ENCODE data around the gene CTSA. TPM values are rescaled to one million over a fixed set of nuclear protein-coding genes. Genes with fewer than 3 reads are reported as not detected.
A peak's percentile ranks its signal among the peaks of the same experiment; 100 is the strongest.
"Not testable (repeated sequence)": the region's sequence is repeated elsewhere in the genome, so short reads cannot be mapped to it uniquely, and the experiment has no call there.

Gene CTSA
- polyA plus RNA-seq, 4 donors: 83.2 to 156 (median 115) TPM

DNA sequence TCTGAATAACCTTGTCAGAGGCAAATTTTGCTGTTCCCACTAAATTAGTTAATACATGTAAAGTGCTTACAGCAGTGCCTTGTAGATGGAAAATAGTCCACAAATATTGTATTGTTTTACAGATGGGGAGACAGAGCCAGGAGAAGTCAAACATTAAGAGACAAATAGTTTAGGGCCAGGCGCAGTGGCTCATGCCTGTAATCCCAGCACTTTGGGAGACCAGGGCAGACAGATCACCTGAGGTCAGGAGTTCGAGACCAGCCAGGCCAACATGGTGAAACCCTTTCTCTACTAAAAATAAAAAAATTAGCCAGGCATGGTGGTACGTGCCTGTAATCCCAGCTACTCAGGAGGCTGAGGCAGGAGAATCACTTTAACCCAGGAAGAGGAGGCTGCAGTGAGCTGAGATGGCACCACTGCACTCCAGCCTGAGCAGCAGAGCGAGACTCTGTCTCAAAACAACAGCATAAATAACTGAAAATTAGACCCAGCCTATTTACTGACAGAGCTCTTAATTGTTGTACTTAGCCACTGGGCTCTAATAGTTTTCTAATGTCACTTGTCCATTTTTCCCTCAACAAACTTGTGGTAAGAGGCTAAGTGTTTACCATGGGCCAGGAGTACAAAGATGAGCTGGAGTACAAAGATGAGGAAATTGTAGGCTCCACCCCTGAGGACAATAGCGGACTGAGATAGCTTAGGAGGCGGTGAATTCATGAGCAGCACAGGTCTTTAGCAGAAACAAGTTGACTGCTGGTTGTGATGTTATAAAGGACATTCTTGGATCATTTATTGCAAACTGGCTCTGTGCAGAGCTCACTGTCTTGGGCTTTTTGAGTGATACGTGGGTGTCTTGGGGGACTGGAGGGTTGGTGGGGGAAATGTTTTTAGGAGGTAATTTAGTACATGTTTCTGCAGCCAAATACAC lies 27.3 kb upstream of the CTSA start:
- DNase-seq (ENCODE audit: low read depth in 4 of 4, low spot score in 3 of 4): no peak

DNA sequence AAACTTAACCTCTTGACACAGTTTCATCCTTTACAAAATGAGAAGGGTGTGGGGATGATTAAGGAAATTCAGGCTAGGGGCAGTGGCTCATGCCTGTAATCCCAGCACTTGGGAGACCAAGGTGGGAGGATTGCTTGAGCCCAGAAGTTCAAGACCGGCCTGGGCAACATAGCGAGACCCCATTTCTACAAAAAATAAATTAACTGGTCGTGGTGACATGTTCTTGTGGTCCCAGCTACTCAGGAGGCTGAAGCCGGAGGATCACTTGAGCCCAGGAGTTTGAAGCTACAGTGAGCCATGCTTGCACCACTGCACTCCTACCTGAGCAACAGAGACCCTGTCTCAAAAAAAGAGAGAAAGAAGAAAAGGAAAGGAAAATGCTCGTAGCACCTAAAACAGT lies 24.7 kb upstream of the CTSA start:
- DNase-seq (ENCODE audit: low read depth in 4 of 4, low spot score in 3 of 4): no peak

DNA sequence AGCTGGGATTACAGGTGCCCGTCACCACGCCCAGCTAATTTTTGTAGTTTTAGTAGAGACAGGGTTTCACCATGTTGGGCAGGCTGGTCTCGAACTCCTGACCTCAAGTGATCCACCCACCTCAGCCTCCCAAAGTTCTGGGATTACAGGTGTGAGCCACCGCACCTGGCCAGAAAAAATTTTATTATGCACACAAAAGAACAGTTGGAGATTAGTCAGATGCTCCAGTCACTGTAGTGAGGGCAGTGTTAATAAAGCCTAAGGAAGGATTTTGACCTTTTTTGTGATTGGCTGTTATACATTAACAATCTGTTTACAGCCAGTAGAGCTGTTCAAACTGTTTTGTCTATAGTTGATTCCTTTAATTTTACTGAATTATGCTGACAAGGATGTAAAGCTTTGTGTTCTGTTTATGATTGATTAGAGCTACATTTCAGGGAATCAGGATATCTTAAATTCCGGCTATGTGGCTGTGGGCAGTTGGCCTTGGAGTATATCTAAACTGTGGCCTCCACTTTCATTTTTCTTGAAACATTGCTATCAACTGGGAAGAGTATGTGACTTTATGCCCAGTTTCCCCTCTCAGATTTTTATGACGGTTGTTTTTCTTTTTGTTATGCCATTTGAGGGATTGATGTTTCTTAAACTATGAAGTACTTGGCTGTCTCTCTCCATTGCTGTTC lies 23.9 kb upstream of the CTSA start:
- DNase-seq (ENCODE audit: low read depth in 4 of 4, low spot score in 3 of 4): no peak

DNA sequence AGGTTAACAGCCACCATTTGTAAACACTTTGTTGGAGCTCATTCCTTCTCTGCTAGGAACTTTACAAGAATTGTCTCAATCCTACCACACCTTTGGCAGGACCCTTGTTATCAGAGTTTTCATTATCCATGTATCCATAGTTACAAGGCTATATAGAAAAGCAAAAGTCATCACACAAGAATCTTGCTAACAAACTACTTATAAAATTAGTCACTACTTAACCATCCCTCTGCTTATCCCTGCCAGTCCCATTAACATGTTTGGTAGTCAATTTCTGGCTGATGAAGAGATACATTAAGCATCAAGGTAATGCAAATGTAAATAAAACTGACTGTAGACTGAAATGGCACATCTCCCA lies 23.3 kb upstream of the CTSA start:
- no peak for DNase-seq (ENCODE audit: low read depth in 4 of 4, low spot score in 3 of 4)

DNA sequence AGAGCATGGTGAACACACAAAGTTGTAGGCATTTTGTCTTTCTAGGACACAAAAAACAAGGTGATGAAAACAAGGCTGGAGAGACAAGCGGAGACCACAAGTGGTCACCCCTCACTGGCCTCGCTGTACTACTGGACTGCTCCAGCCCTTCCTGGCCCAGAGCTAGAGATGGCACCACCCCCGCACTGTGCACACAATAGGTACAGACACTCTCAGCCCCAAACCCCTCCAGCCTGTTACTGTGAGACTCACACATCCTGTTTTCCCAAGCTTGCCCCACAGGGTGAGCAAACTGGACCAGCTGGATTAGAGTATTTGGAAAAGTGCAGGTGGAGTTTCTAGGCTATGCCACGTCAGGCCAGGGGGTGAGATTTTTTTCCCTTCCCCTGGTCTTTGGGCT lies 18.5 kb upstream of the CTSA start:
- no peak for DNase-seq (ENCODE audit: low read depth in 4 of 4, low spot score in 3 of 4)

DNA sequence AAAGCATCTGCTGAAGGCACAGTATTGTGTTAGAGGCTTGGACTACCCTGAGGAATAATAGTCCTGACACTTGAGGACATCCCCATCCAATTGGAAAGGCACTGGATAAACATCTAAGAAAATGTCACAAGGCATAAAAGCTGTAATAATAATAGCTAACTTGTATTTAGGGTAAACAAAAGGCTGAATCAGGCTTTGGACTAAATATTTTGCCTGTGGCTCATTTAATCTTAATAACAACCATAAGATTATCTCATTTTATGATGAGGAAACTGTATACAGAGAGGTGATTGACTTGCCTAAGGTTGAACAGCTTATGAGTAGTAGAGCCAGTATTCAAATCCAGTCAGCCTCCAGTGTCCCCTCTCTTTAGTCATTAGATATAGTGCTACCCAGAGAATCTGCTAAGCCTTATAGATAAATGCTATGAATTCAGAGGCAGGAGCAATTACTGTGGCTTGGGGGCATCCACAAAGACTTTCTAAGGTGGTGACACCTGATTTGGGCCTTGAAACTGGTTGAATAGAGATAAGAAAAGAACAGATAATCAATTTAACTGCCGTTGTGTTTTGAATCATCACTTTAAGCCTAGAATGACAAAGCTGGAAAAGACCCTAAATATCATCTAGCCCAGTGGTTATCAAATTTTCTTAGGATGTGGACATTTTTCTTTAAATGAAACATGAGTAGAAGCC lies 17.6 kb upstream of the CTSA start:
- no peak for DNase-seq (ENCODE audit: low read depth in 4 of 4, low spot score in 3 of 4)

DNA sequence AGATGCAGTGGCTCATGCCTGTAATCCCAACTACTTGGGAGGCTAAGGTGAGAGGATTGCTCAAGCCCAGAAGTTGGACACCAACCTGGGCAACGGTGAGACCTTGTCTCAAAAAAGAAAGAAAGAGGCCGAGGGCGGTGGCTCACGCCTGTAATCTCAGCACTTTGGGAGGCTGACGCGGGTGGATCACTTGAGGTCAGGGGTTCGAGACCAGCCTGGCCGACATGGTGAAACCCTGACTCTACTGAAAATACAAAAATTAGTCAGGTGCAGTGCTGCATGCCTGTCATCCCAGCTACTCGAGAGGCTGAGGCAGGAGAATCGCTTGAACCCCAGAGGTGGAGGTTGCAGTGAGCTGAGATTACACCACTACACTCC lies 17.0 kb upstream of the CTSA start:
- not testable (repeated sequence) for DNase-seq (ENCODE audit: low read depth in 4 of 4, low spot score in 3 of 4)

DNA sequence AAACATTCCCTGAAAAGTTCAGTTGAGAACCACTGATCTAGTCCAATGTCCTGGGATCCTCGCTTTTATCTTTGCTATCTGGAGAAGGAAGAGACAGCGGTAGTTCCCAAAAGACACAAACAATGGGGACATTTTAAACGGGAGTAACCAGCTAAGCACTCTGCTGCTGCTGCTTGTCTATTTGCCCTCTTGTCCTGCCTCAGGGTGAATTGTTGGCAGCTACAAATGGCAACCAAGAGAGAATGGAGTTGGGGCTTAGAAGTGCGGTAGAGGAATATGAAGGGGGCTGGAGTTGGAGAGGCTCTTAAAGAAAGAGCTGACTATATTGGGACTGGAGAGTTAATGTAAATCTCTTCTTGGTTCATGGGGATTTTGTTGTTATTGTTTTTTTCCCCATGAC lies 16.6 kb upstream of the CTSA start:
- no peak for DNase-seq (ENCODE audit: low read depth in 4 of 4, low spot score in 3 of 4)

DNA sequence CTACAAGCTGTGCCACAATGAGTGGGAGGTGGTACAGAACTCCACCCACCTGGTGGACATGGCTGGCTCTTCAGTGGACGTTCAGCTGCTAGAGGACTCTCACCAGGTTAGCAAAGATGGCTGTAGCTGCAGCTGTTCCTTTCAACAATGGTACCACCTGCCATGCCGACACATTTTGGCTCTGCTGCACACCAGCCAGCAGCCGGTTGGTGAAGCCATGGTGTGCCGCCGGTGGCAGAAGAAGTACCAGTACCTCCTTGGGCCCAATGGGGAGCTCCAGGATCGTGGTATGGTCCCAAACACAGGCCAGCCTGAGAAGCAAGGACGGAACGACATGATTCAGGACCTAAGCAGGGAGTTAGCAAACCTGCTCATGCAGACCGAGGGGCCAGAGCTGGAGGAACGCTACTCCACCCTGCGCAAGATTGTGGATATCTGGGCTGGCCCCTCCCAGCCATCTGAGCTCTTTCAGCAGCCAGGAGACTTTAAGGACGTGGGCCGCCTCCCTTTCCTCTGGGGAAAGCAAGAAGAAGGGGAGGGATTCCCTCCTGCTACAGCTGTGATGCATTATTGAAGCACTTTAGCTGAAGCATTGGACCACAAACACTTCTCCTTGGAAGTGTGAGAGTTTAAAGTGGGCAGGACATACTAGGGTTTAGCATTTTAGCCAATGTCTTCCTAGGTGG lies 12.9 kb upstream of the CTSA start:
- no peak for DNase-seq (ENCODE audit: low read depth in 4 of 4, low spot score in 3 of 4)

DNA sequence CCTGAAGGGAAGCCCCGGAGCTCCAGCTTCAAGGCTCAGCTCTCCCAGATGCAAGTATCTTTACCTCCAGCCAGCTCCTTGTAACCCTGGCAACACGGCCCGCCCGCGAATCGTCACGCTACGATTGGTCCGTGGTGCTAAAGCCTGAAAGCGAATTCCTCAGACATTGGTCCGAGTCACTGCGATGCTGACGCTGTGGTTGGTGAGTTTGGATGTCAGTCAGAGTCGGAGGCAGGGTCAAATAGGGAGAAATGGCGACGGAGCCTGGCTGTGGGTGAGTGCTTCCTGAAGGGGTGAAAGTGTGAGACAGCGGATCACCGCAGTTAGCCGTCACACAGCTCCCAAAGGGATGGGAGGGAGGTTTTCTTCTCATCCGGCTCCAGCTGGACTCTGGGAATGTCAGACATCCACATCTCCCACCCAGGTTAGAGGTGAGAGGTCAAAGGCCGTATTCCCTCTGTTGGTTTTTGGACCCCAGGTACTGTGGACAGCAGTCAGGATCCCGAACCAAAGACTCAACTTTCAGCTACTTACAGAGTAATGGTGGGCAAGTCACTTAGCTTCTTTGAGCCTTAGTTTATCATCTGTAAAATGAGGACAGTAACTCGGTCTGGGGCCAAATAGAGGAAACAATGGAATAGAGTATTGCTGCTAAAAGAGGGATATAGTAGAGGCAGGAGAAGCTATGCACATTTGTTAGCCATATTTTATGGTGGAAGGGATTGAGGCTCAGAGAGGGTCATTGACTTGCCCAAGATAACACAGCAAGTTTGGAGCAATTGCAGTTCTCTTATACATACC lies 9.9 kb upstream of the CTSA start, which contains the start of gene ZSWIM1:
Gene ZSWIM1 (plus strand): TSS at position 240 of the 801 bp plus-strand sequence. CDS start 1,366 bp downstream, outside the sequence.
- peak; percentile 98 to 100 (median 99) for DNase-seq (ENCODE audit: low read depth in 4 of 4, low spot score in 3 of 4)

DNA sequence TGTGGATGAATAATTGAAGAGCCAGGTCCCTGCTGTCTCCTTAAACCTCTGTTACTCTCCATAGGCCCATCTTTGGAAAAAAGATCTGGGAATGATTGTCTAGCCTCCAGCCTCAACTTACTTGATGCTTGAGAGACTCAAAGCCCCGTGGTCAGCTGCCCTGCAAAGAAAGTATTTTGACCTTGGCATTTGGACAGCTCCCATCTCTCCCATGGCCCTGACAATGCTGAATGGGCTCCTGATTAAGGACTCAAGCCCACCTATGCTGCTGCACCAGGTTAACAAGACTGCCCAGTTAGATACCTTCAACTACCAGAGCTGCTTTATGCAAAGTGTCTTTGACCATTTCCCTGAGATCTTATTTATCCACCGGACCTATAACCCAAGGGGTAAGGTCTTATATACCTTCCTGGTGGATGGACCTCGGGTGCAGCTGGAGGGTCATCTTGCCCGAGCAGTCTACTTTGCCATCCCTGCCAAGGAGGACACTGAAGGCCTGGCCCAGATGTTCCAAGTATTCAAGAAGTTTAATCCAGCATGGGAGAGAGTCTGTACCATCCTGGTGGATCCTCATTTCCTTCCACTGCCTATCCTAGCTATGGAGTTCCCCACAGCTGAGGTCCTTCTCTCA lies 8.6 kb upstream of the CTSA start:
- no peak for DNase-seq (ENCODE audit: low read depth in 4 of 4, low spot score in 3 of 4)

DNA sequence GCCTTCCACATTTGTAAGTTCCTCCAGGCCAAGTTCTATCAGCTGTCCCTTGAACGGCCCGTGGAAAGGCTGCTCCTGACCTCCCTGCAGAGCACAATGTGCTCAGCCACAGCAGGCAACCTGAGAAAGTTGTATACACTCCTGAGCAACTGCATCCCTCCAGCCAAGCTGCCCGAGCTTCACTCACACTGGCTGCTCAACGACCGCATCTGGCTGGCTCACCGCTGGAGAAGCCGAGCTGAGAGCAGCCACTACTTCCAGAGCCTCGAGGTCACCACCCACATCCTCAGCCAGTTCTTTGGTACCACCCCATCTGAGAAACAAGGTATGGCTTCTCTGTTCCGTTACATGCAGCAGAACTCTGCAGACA lies 8.1 kb upstream of the CTSA start:
- no peak for DNase-seq (ENCODE audit: low read depth in 4 of 4, low spot score in 3 of 4)

DNA sequence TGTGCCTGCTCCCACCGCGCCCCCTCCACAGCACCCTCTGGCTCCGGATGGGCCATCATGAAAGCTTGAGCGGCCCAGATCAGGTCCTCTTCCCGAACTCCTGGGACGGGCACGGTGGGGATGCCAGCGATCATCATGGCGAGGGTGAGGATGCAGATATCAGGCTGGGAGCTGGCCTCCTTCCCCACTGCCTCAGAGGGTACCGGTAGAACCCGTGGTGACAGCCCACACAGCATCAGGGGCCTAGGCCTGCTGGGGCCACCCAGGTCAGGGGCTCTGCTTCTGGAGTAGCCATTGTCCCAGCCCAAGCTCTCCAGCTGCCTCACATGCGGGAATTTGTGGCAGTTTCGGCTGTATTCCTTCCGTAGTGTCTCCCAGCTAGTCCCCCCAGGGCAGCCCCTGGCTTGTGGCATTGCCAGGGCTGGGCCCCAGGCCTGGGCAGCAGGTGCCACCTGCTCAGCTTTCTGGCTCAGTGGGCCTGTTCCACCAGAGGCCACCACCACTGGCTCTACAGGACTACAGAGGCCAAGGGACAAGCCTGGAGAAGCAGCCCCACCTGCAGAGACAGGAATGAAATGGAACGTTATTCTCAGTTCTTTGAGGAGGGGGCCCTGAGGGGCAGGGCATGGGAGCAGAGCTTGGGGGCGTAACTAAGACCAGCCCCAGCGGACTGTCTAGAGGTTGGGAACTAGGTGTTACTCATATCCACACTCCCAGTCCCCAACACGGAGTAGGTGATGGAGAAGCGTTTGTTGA lies 4.4 kb upstream of the CTSA start:
- DNase-seq (ENCODE audit: low read depth in 4 of 4, low spot score in 3 of 4): no peak

DNA sequence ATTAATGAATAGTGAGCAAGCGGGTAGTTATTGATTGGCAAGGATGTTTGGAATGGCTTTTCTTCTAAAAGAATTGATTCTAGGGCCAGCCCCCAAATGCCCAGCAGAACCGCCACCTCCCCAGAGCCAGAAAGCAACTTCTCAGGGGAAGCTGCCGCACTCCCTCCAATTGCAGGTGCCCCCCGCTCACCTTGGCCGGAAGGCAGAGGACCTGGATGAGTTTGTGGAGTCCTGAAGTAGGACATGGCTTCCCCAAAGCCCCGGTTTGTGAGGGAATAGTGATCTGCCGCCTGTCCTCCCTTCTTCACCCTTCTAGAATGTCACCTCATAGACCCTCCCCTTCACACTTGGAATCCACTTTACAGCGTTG lies 3.8 kb upstream of the CTSA start, which contains the start of gene SPATA25:
Gene SPATA25 (minus strand): TSS at position 277 of the 370 bp plus-strand sequence. CDS start 32 bp downstream, at position 245.
- no peak for DNase-seq (ENCODE audit: low read depth in 4 of 4, low spot score in 3 of 4)

DNA sequence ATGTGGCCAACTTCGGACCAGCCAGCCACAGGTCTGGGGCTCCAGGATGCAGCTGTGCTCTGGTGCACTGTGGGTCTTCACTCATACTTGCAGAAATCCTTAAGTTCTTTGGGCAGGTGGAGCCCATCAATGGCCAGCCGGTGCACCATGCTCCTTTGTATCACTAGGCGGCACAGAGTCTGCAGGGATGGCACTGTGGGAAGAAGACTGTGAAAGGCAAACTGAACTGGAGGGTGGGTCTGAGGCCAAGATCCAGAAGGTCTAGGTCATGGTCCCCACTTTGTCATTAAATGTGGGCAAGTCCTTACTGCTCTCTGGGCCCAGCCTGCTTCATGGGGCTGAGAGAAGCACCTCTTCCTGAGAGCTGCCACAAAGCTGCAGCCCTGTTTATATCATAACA lies 2.5 kb upstream of the CTSA start:
- DNase-seq (ENCODE audit: low read depth in 4 of 4, low spot score in 3 of 4): no peak

DNA sequence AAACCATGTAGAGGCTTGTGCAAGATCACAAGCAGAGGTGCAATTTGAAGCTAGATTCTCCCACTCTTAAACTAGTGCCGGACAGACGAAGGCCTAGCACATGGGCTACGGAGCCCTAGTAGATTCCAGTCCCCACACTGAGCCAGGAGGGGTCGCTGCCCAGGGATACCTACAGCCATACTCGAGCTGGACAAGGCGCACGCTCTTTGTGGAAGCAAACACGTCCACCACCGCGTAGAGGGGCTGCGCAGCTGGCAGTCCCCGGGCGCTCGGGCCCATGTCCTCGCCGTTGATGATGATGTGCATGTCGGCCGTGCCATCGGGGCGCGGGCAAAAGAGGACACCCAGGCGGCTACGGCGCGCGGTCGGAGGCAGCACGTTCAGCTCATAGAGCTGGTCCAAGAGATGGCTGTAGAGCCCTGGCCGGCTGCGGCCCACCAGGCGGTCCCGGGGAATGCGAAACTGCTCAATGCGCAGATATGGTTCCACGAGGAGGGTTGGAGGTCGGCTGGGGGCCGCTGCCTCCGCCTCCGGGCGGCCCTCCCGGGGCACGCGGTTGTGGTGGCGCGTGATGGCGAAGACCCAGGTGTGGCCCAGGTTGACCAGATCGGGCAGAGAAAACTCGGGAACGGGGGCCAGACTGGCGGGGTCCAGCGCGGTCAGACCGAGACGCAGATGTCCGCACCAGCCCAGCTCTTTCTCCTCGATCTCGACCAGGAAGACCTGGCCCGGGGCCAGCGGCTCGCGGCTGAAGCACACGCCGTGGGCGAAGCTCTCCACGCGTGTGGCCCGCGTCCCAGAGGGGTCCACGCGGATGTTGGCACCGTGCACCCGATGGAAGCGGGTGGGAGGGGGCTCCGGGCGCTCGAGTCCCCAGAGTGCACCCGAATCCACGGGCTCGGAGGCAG lies 804 bp upstream of the CTSA start:
- DNase-seq (ENCODE audit: low read depth in 4 of 4, low spot score in 3 of 4): peak in 3 of 4 donors; percentile 61 to 72 (median 66)

DNA sequence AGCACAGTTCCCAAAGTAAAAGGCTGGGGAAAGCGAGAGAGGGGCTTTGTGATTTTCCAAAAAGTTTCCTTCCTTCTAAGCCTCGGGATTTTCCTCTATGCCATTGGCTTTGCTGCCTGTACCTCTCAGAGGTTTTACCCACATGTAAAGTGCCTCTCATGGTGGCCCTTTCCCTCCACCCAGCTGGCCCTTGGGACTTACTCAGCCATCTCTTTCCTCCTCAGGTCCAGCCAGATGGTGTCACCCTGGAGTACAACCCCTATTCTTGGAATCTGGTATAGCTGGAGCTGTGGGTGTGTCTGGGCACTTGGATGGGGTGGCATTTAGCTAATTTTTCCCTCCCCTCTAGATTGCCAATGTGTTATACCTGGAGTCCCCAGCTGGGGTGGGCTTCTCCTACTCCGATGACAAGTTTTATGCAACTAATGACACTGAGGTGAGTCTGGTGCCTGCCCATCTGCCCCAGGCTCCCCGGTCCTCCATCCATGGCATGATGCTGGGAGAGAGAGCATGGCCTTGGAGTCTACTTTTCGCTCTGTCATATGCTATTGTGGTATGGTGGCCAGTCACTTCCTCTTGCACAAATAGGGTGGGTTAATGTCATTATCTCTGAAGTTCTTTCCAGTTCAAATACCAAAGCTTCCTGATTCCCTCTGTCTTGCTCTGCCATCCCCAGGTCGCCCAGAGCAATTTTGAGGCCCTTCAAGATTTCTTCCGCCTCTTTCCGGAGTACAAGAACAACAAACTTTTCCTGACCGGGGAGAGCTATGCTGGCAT lies 1.1 kb downstream of the CTSA start:
- DNase-seq (ENCODE audit: low read depth in 4 of 4, low spot score in 3 of 4): no peak
